ENCODE measurements around the gene TMEM88.

GRCh38 chr17:7832431-7832830 lies 22.4 kb upstream of the TMEM88 start:
- TF ChIP-seq CTCF (IDR thresholded peaks at IDR 0.05) (no peak), EZH2 (IDR thresholded peaks at IDR 0.05) (no peak)

Data from neural progenitor cell (in vitro differentiated cells).